NCI-H1048 (cell line): ENCODE measurements around the gene CDKN1A.
"Not testable (repeated sequence)": the region's sequence is repeated elsewhere in the genome, so short reads cannot be mapped to it uniquely, and the experiment has no call there.

Experiments
- DNase-seq: peaks from one replicate; lab custom pipeline; 2025; lab: John Stamatoyannopoulos, UW

Gene CDKN1A

GRCh38 chr6:36698196-36698595 lies 19.7 kb downstream of the CDKN1A start:
- no peak for DNase-seq

- no peak for DNase-seq
These were observed 20.4 kb downstream of the CDKN1A start for GRCh38 chr6:36698871-36699271.

- DNase-seq = no peak
These were observed 20.8 kb downstream of the CDKN1A start for GRCh38 chr6:36699348-36699747.

- no peak for DNase-seq
These were observed 21.7 kb downstream of the CDKN1A start for GRCh38 chr6:36700071-36700812.

GRCh38 chr6:36700831-36701230 lies 22.3 kb downstream of the CDKN1A start:
- DNase-seq = no peak

- no peak for DNase-seq
These were observed 23.0 kb downstream of the CDKN1A start for GRCh38 chr6:36701401-36701991.

- no peak for DNase-seq
These were observed 24.1 kb downstream of the CDKN1A start for GRCh38 chr6:36702656-36703055.

GRCh38 chr6:36703081-36703606 lies 24.6 kb downstream of the CDKN1A start:
- no peak for DNase-seq

- DNase-seq = no peak
These were observed 25.5 kb downstream of the CDKN1A start for GRCh38 chr6:36703982-36704381.

- DNase-seq = not testable (repeated sequence)
These were observed 26.6 kb downstream of the CDKN1A start for GRCh38 chr6:36704961-36705577.

GRCh38 chr6:36706339-36706738 lies 27.8 kb downstream of the CDKN1A start:
- no peak for DNase-seq

GRCh38 chr6:36712816-36713215 lies 34.3 kb downstream of the CDKN1A start:
- DNase-seq = no peak

GRCh38 chr6:36713846-36714245 lies 35.3 kb downstream of the CDKN1A start:
- DNase-seq = no peak

GRCh38 chr6:36714511-36714910 lies 36.0 kb downstream of the CDKN1A start:
- DNase-seq = no peak

GRCh38 chr6:36715469-36715868 lies 37.0 kb downstream of the CDKN1A start:
- DNase-seq = no peak

- DNase-seq = no peak
These were observed 38.1 kb downstream of the CDKN1A start for GRCh38 chr6:36716476-36717093.

- DNase-seq = no peak
These were observed 38.8 kb downstream of the CDKN1A start for GRCh38 chr6:36717231-36717825.

GRCh38 chr6:36717871-36718540 lies 39.5 kb downstream of the CDKN1A start:
- DNase-seq = no peak

- no peak for DNase-seq
These were observed 40.0 kb downstream of the CDKN1A start for GRCh38 chr6:36718560-36718959.

GRCh38 chr6:36719126-36719525 lies 40.6 kb downstream of the CDKN1A start:
- DNase-seq = no peak

GRCh38 chr6:36720251-36721141 lies 42.0 kb downstream of the CDKN1A start:
- no peak for DNase-seq
